Left colon (tissue), 2 donors: Measurements from ENCODE around the gene SMPDL3B. TPM values are rescaled to one million over a fixed set of nuclear protein-coding genes. Genes with fewer than 3 reads are reported as not detected.

Experiments used
- ATAC-seq: fragments of 200-7000 bp; cut with Tn5 transposase; one replicate; pipeline ENCODE4 v1.9.1; 2020; ENCODE audit warnings: mild to moderate bottlenecking, moderate library complexity
- DNase-seq, 2 donors: peaks; one replicate each; pipeline ENCODE4 v3.0.0-alpha.2; 2020
- intact Hi-C, 2 donors: fragments of 100-400 bp; cut with DNase I in 1 of 2; cut with micrococcal nuclease in 1 of 2; formaldehyde crosslinking; loops; one replicate each; pipeline versions ENCODE4 v1.11.2 to v1.14.0; 2022; cut with DNase I, micrococcal nuclease
- total RNA-seq, 2 donors: library from RNA; stranded (reverse); fragmentation: NEBNext Ultra II Directional; extraction: Animal tissue kit (Norgen Biotek cat#: 25700); gene quantifications; one replicate each; pipeline ENCODE4 v1.2.1, GENCODE V29; 2021
- donor health status: DM: no; HTN: no; CAD: no.
- donor health status: DM: yes; HTN: yes; CAD: no.

The SMPDL3B gene
- total RNA-seq, 2 donors from 2014 or later: 57.1 to 62.4 TPM

DNA sequence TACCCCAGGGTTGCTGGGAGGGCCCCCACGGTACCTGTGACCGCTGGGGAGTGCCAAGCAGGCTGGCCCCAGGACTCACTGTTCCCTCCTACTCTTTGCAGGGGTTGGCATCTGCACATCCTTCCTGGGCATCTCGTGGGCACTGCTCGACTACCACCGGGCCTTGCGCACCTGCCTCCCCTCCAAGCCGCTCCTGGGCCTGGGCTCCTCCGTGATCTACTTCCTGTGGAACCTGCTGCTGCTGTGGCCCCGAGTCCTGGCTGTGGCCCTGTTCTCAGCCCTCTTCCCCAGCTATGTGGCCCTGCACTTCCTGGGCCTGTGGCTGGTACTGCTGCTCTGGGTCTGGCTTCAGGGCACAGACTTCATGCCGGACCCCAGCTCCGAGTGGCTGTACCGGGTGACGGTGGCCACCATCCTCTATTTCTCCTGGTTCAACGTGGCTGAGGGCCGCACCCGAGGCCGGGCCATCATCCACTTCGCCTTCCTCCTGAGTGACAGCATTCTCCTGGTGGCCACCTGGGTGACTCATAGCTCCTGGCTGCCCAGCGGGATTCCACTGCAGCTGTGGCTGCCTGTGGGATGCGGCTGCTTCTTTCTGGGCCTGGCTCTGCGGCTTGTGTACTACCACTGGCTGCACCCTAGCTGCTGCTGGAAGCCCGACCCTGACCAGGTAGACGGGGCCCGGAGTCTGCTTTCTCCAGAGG is 31.8 kb downstream of the SMPDL3B start:
- no peak for ATAC-seq
- no peak for DNase-seq
- intact Hi-C loops: no loop called here

DNA sequence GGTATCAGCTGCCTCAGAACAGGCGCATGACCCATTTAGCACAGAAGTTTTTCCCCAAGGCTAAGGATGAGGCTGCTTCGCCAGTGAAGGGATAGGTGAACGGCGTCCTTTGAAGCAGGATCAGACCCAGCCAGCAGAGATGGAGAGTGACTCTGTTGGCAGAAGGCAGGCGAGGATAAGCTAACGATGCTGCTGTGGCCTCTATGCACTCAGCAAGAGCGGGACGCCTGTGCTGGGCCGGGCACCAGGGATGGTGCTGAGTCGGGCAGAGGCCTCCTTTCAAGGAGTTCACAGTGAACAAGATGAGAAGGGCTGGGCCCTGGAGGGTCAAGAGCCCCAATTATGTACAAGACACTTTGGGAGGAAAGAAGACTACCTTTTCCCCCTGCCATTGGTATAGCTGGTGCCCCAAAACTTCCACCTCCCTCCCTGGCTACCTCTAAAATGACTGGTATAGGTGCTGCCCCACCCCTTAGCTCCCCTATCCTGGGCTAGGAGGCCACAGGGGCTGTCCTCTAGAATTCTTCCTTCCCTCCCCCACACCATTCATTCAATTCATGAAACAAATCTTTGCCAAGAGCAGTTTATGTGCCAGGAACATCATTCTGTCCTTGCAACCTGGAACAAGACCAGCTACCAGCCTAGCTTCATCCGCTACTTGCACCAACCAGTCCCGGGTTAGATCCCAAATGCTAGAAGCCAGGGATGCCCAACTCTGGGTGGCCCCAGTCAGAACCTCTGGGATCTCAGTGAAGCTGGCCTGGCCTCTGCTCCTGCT is 32.5 kb downstream of the SMPDL3B start:
- DNase-seq (no peak), ATAC-seq (no peak)
- intact Hi-C loops: no loop called here

DNA sequence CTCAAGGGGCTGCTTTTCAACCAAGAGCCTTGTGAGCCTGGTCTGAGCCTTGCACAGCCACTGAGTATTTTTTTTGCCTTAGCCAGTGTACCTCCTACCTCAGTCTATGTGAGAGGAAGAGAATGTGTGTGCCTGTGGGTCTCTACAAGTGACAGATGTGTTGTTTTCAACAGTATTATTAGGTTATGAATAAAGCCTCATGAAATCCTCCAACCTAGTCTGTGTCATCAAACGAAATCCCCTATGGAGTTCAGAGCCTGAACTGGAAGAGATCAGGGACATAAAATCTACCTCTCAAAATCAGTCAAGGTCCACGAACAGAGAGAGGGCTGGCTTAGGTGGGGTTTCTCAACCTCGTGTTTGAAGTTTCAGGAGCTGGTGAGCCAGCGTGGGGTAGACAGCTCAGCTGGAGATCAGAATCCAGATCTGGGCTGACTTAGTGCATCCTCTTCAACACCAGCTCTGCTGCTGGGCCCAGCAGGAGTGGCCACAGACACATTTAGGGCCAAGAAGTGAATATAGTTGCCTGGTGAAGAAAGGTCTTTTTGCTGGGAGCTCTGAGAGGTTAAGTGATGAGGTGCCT is 33.2 kb downstream of the SMPDL3B start:
- intact Hi-C loops: no loop called here
- no peak for DNase-seq
- no peak for ATAC-seq

GRCh38 chr1:27968692-27969091 is 33.9 kb downstream of the SMPDL3B start:
- DNase-seq: no peak
- peak; percentile 75 for ATAC-seq
- intact Hi-C loops: no loop called here

DNA sequence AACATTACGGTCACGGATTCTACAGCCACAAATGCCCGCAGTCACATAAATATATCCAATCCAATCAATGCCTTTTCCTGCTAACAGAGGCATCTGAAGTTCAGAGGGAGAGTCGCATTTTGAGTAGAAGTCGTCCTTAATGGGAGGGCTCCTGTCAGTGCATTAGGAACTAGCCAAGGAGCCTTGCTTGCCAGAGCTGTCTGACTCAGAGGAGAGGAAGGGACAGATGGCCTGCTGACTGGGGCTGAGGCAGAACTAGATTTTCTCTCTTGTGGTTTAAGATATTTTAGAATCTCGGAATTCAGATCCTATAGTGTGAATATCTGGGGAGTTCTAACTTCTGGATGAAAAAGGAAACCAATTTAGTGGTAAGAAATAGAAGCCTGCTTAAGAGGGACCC is 35.6 kb downstream of the SMPDL3B start:
- intact Hi-C loops: loop anchor here in 1 of 2 donors (10.0 kb wide), 1 partner anchor 106 kb away; no protein-coding TSS in a partner anchor
- ATAC-seq (no peak), DNase-seq (no peak)

DNA sequence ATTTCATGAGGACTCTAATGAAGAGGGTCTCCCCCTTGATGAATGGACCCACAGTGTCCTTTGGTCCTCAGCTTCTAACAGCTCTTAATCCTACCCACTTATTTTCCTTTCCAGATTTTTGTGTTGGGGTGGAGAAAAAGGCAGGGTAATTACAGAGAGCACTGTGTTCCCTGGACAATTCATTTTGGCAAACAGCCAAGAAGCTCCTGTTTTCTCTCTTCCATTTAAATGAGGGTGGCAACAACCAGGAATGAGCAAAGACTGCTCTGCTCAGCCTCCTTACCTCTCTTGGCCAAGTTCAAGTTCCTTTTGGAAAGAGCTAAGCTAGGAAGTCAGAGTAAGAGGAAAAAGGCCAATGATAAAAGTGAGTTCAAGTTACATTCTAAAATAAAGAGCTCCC is 36.9 kb downstream of the SMPDL3B start:
- DNase-seq: no peak
- peak; percentile 45 for ATAC-seq

DNA sequence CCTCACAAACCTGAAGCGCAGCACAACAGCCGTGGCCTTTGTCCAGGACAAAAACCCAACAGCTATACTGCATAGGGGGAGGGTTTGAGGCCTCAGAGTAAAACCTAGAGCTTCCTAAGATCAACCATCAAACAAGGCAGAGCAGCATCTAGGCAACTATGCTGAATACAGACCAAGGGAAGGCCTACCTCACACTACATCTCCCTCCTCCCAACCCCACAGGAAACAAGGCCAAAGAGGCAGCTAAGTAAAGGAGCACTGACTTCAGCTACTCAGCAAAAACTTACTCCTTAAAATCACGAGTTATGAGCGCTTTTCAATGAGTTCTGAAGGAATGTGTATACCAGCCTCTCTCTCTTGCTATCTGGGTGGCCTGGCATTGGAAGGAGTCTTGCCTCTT is 37.3 kb downstream of the SMPDL3B start:
- ATAC-seq (no peak), DNase-seq (no peak)
- intact Hi-C loops: loop anchor here in 1 of 2 donors (10.0 kb wide), 1 partner anchor 107 kb away; no protein-coding TSS in a partner anchor

More for the DNA sequence above, 36.9 kb downstream of the SMPDL3B start:
- intact Hi-C loops: loop anchor here in 1 of 2 donors (10.0 kb wide), 1 partner anchor 107 kb away; no protein-coding TSS in a partner anchor

GRCh38 chr1:27973771-27974416 is 39.1 kb downstream of the SMPDL3B start:
- intact Hi-C loops: loop anchor here in 1 of 2 donors (10.0 kb wide), 1 partner anchor 109 kb away; no protein-coding TSS in a partner anchor
- ATAC-seq (no peak), DNase-seq (no peak)

GRCh38 chr1:27974417-27974781 is 39.6 kb downstream of the SMPDL3B start:
- intact Hi-C loops: loop anchor here in 1 of 2 donors (10.0 kb wide), 1 partner anchor 110 kb away; no protein-coding TSS in a partner anchor
- ATAC-seq (no peak), DNase-seq (no peak)

DNA sequence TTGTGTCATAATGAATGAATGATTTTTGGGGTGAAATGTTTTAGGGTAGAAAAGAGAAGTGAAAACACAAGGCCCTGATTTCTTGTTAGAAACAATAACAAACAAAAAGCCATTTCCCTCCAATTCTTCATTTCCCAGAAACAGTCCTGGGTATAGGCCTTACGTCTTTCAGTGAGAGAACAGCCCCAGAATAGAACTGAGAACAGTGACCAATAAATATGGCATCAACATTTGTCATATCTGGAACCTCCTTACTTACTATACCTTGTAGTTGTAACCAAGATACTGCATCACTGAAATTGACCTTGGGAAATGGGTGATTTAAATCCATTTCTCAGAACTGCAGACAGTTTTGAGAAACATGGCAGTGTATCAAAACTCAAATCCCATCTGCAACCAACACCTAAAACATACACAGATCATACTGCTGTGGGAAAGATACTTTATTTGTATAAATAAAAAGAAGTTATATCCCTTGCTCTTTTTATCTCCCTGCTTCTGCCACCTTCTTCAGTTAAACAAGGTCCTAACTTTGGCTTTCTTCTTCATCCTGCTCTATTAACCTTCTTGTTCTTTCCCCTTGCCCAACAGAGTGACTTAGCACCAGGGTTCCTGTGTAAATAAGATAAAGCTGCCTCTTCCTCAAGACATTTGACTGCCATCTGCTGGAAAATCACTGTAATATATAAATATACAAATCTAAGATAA is 44.5 kb downstream of the SMPDL3B start:
- ATAC-seq (peak; percentile 88), DNase-seq (no peak)
- intact Hi-C loops: loop anchor here in 1 of 2 donors (10.0 kb wide), 1 partner anchor 115 kb away; no protein-coding TSS in a partner anchor

GRCh38 chr1:27979859-27980201 is 45.0 kb downstream of the SMPDL3B start:
- intact Hi-C loops: loop anchor here (10.0 kb wide), 2 partner anchors 115 to 125 kb away; no protein-coding TSS in a partner anchor
- DNase-seq (no peak), ATAC-seq (no peak)

- intact Hi-C loops: loop anchor here in 1 of 2 donors (10.0 kb wide), 1 partner anchor 126 kb away; no protein-coding TSS in a partner anchor
- no peak for ATAC-seq
Observed at GRCh38 chr1:27980216-27980845, 45.5 kb downstream of the SMPDL3B start.

DNA sequence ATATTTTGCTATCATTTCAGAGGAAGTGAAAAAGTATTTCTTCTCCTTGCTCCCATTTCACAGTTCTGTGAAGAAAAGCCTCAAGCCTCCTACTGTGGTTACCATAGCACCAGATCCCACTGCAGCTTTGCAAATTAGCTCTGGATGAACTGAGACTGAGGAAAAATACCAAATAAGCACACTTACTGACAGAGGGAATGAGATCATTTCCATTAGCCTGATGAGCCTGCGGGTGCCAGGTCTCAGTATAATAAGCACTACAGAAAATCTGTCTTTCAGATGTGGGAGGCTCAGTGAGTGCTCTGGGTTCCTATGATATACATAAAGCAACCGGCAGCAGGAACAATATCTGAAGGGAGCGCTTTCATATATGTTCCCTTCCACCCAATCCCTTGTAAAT is 46.3 kb downstream of the SMPDL3B start:
- no peak for DNase-seq
- intact Hi-C loops: loop anchor here in 1 of 2 donors (10.0 kb wide), 1 partner anchor 126 kb away; no protein-coding TSS in a partner anchor
- ATAC-seq: no peak

More at GRCh38 chr1:27980216-27980845, 45.5 kb downstream of the SMPDL3B start:
- DNase-seq: no peak

DNA sequence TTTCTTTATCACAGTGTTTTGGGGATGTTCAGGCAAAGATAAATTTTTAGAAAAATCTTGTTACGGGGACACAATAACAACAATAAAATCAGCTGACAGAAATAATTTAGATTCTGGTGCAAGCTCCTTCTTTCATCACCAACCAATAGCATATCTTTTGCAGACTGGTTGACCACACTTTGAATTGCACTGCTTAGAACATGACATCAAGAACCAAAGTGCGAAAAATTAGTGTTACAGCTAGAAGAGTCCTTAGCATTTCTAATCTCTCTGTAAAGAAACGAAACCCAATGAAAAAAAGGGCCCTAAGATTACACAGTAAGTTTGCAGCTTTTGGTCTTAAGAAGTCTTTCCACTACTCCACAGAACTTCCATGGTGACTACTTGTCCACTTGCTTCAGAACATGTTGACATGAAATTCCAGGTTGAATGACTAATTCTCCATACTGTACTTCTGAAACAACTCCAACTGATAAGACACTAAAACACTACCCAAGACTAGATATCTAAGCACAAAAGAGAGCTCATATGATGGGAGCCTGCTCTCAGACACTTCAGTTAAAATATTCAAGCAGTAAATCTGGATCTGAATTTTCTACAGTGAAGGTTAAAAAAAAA is 56.2 kb downstream of the SMPDL3B start:
- intact Hi-C loops: no loop called here
- no peak for DNase-seq
- ATAC-seq: no peak

- DNase-seq (peak in 1 of 2 donors; percentile 21), ATAC-seq (no peak)
- intact Hi-C loops: no loop called here
Observed at GRCh38 chr1:27992276-27992675, 57.5 kb downstream of the SMPDL3B start.

DNA sequence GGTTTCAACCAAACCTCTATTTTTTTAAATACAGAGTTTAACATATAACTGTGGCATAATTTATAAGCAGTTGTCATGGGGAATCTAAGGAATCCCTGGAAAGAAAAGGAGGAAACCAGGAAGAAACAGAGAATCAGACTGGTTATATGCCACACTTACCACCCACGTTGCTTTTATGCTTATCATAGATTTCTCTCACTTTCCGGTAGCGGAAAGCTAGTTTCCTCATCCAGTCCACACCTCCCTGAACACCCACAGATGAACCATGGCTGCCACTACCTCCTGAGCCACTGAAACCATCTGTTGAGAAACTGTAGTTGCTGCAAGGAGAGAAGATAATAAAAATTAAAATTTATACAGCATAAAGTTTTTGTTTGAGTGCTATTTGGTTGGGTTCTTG is 58.4 kb downstream of the SMPDL3B start:
- ATAC-seq (no peak), DNase-seq (no peak)
- intact Hi-C loops: no loop called here

- DNase-seq (no peak), ATAC-seq (no peak)
- intact Hi-C loops: no loop called here
Observed at GRCh38 chr1:27994060-27994459, 59.3 kb downstream of the SMPDL3B start.
